ENCODE measurements around the gene LYAR. TPM values are rescaled to one million over a fixed set of nuclear protein-coding genes. Genes with fewer than 3 reads are reported as not detected.

Gene LYAR
- total RNA-seq, 2 donors from 2014 or later: 9.0 to 19.1 TPM

DNA sequence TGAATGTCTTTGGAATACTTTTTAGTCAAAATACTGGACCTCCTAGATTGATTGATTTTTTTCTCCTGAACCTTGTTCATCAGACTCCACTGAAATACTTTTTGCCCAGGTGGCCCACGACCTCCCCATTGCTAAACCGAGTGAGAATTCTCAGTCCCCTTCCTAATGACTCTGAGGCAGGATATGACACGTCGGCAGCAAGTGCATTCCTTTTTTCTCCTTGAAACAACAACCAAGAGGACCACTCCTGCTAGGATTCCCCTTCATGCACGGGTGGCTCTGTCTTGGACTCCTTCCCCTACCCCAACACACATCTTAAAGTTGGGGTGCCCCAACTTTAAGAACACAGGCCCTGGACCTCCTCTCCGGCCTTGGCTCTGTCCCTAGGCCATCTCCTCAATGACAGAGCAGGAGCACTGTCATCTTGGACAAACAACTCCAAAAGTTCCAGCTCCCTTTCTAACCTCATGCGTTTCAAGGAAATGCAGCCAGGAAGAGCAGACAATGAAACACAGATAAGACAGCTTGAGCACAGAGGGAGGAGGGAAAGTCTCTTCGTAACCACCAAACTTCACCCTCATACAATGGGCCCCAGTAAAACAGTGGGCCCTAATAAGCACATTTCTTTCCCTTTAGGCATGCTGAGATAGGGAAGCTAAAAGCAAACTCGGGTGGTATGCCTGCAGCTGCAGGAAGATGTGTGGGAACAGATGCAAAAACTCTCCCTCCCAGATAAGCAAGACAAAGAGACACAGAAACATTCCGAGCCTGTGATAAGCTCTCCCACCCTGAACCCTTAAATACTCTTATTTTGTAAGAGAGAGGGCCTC, 34.0 kb upstream of the LYAR start:
- TF ChIP-seq POLR2A (IDR thresholded peaks at IDR 0.05) (no peak), POLR2AphosphoS5 (IDR thresholded peaks at IDR 0.05) (no peak), CTCF (IDR thresholded peaks at IDR 0.05) (no peak)
- Histone ChIP-seq H3K4me3 (no peak overlapping the region), H3K9me3 (no peaks in the 10 kb centered on the region), H3K4me1 (replicated peaks) (no peaks in the 10 kb centered on the region), H3K36me3 (no peaks in the 10 kb centered on the region), H3K27ac (no peak overlapping the region), H3K27me3 (replicated peaks; ENCODE audit: insufficient read depth) (no peaks in the 10 kb centered on the region)
- WGBS: 37% methylated on average over 10 of the region's 10 CpGs
- DNase-seq (ENCODE audit: low spot score): no peak
- intact Hi-C loops (cut with DNase I): no loop called here

DNA sequence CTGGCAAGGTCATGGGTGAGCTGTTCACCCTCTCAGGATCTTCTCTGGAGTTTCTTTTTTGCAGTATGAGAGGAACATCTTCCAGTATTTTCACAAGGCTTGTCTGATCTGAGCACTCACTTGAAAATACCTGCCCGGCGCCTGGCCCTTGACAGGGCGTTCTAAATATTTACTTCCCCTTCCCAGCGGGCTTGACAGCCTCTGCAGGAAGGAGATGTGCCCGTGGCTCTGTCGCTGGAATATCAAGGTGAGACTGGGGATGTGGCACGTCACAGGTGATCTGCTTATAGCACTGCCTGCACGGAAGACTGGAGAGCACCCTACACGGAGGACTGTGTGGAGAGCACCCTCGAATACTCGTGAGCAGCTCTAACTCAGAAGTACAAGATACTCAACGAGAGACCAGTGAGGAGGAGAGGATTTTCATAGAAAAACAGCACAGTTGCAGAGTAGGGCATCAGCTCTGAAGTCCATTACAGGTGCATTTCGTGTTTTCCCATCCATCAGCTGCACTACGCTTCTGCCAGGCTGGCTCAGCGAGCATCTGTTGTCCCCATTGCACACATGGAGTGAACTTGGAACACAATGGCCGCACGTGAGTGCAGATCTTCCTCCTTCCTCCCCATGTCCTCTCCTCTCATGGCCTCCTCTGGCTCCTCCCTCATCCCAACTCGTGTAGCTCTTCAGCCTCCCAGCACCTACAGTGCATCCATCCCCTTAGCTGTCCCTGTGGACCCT, 32.2 kb upstream of the LYAR start:
- H3K36me3 ChIP-seq: no peaks in the 10 kb centered on the region
- DNase-seq (ENCODE audit: low spot score): no peak
- TF ChIP-seq POLR2A (IDR thresholded peaks at IDR 0.05) (no peak), CTCF (IDR thresholded peaks at IDR 0.05) (no peak)
- no peaks in the 10 kb centered on the region for H3K9me3 ChIP-seq
- H3K27me3 ChIP-seq (replicated peaks; ENCODE audit: insufficient read depth): no peaks in the 10 kb centered on the region
- intact Hi-C loops (cut with DNase I): no loop called here
- no peak overlapping the region for H3K27ac ChIP-seq
- H3K4me3 ChIP-seq: no peak overlapping the region
- no peaks in the 10 kb centered on the region for H3K4me1 ChIP-seq (replicated peaks)
- 88% methylated on average over 18 of the region's 18 CpGs for WGBS

- no peak overlapping the region for H3K4me3 ChIP-seq
- no peaks in the 10 kb centered on the region for H3K9me3 ChIP-seq
- intact Hi-C loops (cut with DNase I): no loop called here
- DNase-seq (ENCODE audit: low spot score): no peak
- no peaks in the 10 kb centered on the region for H3K36me3 ChIP-seq
- 91% methylated on average over 26 of the region's 26 CpGs for WGBS
- no peaks in the 10 kb centered on the region for H3K27me3 ChIP-seq (replicated peaks; ENCODE audit: insufficient read depth)
- no peak overlapping the region for H3K27ac ChIP-seq
- H3K4me1 ChIP-seq (replicated peaks): no peaks in the 10 kb centered on the region
- no peak for TF ChIP-seq POLR2AphosphoS5 (IDR thresholded peaks at IDR 0.05)
Observed at GRCh38 chr4:4320951-4321714, 31.2 kb upstream of the LYAR start.

GRCh38 chr4:4320528-4320927, 30.6 kb upstream of the LYAR start:
- intact Hi-C loops (cut with DNase I): no loop called here
- H3K27me3 ChIP-seq (replicated peaks; ENCODE audit: insufficient read depth): no peaks in the 10 kb centered on the region
- H3K9me3 ChIP-seq: no peaks in the 10 kb centered on the region
- no peaks in the 10 kb centered on the region for H3K4me1 ChIP-seq (replicated peaks)
- TF ChIP-seq CTCF (IDR thresholded peaks at IDR 0.05): no peak
- no peak for TF ChIP-seq POLR2AphosphoS5 (IDR thresholded peaks at IDR 0.05)
- no peak for TF ChIP-seq POLR2A (IDR thresholded peaks at IDR 0.05)
- no peak overlapping the region for H3K4me3 ChIP-seq
- no peak for DNase-seq (ENCODE audit: low spot score)
- WGBS: 96% methylated on average over 15 of the region's 15 CpGs
- no peaks in the 10 kb centered on the region for H3K36me3 ChIP-seq
- no peak overlapping the region for H3K27ac ChIP-seq

GRCh38 chr4:4317496-4318232, 27.7 kb upstream of the LYAR start:
- DNase-seq (ENCODE audit: low spot score): no peak
- Histone ChIP-seq H3K4me3 (no peak overlapping the region), H3K27ac (no peak overlapping the region), H3K9me3 (no peaks in the 10 kb centered on the region), H3K4me1 (replicated peaks) (no peaks in the 10 kb centered on the region), H3K36me3 (no peaks in the 10 kb centered on the region), H3K27me3 (replicated peaks; ENCODE audit: insufficient read depth) (no peaks in the 10 kb centered on the region)
- intact Hi-C loops (cut with DNase I): no loop called here
- 90% methylated on average over 22 of the region's 23 CpGs for WGBS
- TF ChIP-seq POLR2A (IDR thresholded peaks at IDR 0.05) (no peak), POLR2AphosphoS5 (IDR thresholded peaks at IDR 0.05) (no peak), CTCF (IDR thresholded peaks at IDR 0.05) (no peak)
